GM18868 (cell line): ENCODE data around the gene MME.
"Not testable (repeated sequence)": the region's sequence is repeated elsewhere in the genome, so short reads cannot be mapped to it uniquely, and the experiment has no call there.

Experiments used
- ATAC-seq: cut with Tn5 transposase; IDR thresholded peaks from one replicate; pipeline ENCODE4 v1.9.1; 2021; ENCODE audit warnings: mild to moderate bottlenecking, moderate library complexity; ENCODE audit not compliant: unreplicated experiment

The MME gene

DNA sequence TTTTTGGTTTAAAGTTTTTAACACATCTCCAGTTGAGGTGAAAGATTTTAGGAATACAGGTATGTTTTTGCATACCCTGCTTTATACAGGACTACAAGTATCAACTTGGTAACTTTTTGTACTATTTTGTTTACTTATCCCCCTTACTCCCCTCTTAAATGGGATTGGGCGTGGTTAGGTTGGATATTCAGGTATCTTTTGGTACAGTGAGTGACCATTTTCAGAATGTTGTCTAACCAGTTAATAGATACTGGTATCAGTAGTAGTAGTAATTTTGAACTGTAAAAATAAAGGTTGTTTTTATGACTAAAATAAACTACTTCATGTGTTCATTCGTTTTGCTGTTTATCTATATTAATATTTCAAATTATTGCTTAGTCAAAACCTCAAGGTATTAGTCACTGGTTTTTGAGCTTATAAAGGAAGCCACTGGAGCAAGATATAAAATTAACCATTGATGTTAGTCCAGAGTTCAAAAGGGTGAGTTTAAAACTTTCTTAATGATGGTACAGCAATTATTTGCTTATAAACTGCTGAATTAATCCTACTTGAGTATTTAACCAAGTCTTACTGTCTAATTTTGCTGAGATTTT, 3.3 kb downstream of the MME start:
- ATAC-seq = no peak

GRCh38 chr3:155084567-155084966, 4.4 kb downstream of the MME start:
- ATAC-seq = no peak

DNA sequence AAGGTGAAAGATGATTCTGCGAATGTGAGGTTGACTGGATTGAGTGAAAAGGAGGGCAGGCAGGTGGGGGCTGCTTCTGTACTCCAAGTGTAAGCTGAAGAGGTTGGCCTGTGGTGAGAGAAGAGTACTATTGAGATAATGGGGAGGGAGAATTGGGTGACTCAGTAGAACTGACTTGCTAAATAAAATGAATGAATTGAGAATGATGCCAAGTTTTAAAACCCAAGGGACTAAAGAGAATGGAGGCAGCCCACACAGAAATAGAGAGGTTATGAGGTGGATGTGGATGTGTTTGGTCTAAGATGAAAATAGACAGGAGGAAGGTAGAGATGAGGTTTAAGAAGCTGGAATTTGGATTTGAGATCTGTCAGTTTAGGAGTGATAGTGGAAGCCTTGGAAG, 5.9 kb downstream of the MME start:
- ATAC-seq = no peak

- ATAC-seq = no peak
Measured at GRCh38 chr3:155088706-155089345, 8.7 kb downstream of the MME start.

DNA sequence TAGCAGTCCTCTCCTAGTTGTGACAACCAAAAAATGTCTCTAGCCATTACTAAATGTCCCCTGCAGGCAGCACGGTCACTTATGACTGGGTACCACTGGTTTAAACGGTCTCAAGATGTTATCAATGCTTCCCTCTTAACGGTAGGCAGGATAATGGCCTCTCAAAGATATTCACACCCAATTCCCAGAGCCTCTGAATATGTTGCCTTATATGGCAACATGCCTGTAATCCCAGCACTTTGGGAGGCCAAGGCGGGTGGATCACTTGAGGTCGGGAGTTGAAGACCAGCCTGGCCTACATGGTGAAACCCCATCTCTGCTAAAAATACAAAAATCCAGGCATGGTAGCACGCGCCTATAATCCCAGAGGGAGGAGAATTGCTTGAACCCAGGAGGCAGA, 9.4 kb downstream of the MME start:
- no peak for ATAC-seq

- no peak for ATAC-seq
Measured at GRCh38 chr3:155093261-155093660, 13.1 kb downstream of the MME start.

DNA sequence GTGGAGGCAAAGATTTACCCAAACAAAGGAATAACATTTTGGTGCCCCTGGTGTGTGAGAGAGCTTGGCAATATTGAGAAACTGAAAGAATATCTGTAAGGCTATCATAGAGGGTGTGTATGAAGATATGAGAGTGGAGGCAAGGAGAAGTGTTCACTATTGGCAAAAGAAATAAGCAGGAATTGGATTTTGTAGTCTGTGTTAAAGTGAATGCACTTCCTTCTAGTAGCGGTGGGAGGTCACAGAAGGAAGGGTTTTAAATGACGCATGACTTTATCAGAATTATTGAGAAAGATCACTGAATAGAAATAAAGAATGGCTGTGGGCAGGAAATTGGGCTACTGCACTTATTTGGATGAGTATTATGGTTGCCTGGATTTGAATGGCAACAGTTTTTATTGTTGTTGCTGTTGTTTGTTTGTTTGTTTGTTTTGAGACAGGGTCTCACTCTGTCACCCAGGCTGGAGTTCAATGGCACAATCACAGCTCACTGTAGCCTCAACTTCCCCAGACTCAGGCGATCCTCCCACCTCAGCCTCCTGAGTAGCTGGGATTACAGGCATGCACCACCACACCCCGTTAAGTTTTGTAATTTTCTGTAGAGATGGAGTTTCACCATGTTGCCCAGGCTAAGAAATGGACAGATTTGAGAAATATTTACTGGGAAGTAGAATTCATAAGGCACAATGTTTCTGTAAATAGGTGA, 16.3 kb downstream of the MME start:
- ATAC-seq = no peak

DNA sequence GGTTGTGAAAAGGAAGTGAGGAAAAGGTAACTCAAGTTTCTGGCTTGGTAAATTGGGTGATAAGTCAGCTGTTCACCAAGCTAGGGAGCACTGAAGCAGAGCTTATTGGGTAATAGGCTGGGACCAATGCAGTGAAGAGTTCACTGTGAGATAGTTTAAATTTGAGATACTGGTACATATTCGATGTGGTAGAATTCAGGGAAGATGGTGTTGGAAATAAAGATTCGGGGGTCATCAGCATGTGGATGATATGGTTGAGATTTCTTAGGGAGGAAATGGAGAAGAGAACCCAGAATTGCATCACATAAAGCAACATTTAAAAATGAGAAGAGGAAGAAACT, 16.9 kb downstream of the MME start:
- no peak for ATAC-seq

- no peak for ATAC-seq
Measured at GRCh38 chr3:155101398-155101797, 21.3 kb downstream of the MME start.

GRCh38 chr3:155102329-155102728, 22.2 kb downstream of the MME start:
- ATAC-seq = no peak

DNA sequence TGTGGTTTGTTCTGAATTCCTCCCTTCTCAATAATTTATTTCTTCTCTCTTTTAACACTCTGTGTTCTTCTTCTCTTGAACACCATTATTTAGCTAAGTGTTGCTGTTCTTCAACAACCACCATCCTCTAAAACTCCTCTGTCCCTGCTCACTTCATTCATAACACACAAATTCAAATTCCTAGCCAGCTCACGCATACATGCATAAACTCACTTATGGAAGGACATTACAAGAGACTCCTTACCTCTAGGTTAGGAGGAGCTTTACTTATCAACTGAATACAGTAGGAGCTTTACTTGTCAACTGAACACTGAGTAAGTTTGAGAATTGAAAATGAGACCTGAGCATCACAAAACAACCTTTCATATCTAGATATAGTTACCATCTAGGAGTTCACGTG, 23.6 kb downstream of the MME start:
- no peak for ATAC-seq

- no peak for ATAC-seq
Measured at GRCh38 chr3:155106119-155106518, 26.0 kb downstream of the MME start.

- no peak for ATAC-seq
Measured at GRCh38 chr3:155110022-155110421, 29.9 kb downstream of the MME start.

DNA sequence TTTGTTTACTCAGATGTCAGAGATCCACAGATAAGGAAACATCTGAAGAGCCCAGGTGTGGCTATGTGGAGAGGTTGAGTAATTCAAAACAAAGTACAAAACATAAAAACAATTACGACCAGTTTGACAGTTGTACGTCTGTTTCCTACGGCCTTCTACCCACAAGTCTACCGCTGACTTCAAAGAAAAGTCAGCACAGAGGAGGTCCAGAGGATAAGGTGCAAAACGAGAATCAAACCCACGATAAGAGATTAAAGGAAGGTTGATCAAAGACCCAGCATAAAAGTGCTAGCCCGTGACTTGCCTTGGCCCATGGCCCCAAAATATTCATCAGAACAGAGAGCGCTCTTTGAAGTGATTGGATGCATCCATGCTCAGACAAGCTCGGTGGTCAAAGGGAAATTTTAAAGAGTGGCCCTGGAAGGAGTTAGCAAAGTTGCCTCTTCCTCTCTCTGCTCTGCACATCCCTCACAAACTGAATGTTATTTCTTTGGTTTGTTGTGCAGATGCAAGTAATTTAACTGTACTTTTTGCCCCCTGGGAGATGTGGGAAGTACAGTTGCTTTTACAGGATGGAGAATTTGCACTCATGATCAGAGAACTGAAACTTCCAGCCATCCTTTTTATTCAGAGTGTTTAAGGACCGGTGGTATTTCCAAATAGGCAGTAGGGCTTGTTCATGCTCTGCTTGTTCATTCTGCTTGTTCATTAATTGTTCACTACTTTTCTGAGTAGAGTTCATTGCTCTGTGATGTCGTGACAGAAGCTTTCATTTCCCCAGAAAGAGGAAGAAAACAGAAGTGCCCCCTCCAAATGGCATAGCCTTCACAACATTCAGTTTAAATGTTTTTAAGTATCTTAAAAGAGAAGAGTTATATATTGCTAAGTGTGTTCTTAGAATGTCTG, 31.1 kb downstream of the MME start:
- ATAC-seq = no peak

DNA sequence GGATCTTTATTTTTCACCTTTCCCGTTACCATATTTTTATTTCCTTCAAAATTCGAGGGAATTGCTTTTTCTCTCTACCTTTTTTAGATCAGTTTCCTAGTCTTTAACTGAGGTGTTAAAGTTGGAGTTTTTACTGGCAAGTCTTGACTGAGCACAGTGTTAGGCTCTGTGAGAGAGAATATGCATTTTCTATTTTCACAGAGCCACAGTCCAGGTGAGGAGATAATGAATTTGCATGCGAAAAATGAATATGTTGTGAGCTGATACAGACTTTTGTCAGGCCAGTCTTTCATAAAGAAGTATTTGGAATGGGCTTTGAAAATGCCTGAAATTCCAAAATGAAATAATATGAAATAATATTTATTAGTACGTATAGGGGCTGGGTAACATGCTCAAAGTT, 31.9 kb downstream of the MME start:
- ATAC-seq = no peak

- ATAC-seq = no peak
Measured at GRCh38 chr3:155112661-155113389, 32.7 kb downstream of the MME start.

DNA sequence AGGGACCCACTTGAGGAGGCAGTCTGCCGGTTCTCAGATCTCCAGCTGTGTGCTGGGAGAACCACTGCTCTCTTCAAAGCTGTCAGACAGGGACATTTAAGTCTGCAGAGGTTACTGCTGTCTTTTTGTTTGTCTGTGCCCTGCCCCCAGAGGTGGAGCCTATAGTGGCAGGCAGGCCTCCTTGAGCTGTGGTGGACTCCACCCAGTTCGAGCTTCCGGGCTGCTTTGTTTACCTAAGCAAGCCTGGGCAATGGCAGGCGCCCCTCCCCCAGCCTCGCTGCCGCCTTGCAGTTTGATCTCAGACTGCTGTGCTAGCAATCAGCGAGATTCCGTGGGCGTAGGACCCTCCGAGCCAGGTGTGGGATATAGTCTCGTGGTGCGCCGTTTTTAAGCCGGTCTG, 44.6 kb downstream of the MME start:
- ATAC-seq = not testable (repeated sequence)

DNA sequence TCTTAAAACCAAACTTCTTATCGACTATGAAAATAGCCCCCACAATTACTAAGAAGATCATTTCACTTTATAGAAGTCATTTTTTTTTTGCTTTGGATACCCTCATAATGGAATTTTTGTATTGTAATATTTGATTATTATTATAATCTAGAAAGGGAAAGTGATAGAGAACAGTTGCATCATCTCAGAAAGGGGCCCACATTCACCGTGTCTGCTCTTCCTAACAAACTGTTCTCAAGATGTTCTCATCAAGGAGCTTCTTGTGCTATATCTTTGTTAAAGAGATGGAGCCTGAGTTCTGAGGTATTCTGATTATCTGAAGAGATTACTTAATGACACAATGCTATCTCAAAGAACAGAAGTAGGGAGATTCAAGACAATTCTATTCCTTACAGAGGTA, 49.3 kb downstream of the MME start:
- ATAC-seq = no peak

GRCh38 chr3:155130001-155130400, 49.9 kb downstream of the MME start:
- ATAC-seq = no peak

- ATAC-seq = peak; percentile 96
Measured at GRCh38 chr3:155131104-155131503, 51.0 kb downstream of the MME start.

DNA sequence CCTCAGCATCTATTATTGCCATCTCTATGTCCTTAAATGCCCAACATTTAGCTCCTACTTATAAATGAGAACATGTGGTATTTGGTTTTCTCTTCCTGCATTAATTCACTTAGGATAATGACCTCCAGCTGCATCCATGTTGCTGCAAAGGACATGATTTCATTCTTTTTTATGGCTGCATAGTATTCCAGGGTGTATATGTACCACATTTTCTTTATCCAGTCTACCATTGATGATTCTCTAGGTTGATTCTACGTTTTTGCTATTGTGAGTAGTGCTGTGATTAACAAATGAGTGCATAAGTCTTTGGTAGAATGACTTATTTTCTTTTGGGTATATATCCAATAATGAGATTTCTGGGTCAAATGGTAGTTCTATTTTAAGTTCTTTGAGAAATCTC, 54.2 kb downstream of the MME start:
- not testable (repeated sequence) for ATAC-seq
